ENCODE measurements around the gene VSIR.

Gene VSIR

DNA sequence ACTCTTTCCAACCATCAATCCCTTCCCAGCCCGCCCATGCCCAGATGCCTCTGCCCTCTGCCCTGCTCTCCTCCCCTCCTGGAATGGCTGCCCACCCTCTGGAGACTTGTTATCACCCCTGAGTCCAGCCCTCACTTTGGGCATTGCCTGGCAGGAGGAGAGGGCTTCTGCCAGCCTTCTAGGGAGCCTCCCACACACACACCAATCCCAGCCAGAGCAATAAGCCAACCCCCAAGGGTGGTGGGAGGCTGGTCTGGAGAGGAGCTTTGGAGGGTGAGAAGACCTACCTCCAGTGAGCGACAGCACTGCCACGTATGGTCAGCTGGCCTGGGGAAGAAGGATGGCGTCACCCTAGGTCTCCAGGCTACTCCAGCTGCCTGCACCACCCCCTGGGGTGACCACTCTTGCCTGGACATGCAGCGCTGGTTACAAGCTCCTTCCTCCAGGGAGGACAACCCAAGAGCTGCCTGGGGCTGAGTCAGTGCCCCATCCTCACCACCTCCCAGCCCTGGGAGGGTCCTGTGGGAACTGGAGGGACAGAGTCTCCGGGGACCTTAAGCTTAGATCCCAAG lies 62.2 kb downstream of the VSIR start:
- DNase-seq, result no peak

DNA sequence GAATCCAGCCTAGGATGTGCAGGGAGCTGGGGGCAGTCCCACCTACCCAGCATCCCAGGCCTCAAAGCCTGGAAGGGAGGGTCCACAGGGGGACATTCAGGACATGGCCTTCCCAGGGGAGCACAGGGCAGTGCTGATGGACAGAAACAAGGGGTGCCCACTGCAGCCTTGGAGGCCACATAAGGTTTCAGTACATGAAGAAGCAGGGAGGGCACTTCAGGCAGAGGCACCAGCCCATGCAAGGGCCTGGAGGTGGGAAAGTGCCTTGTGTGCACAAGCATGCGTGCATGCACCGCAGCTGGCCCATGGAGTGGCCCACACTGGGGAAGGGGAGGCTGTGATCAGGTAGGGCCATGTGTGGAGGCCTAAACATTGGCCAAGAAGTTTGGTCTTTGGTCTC lies 62.8 kb downstream of the VSIR start:
- DNase-seq, result no peak

DNA sequence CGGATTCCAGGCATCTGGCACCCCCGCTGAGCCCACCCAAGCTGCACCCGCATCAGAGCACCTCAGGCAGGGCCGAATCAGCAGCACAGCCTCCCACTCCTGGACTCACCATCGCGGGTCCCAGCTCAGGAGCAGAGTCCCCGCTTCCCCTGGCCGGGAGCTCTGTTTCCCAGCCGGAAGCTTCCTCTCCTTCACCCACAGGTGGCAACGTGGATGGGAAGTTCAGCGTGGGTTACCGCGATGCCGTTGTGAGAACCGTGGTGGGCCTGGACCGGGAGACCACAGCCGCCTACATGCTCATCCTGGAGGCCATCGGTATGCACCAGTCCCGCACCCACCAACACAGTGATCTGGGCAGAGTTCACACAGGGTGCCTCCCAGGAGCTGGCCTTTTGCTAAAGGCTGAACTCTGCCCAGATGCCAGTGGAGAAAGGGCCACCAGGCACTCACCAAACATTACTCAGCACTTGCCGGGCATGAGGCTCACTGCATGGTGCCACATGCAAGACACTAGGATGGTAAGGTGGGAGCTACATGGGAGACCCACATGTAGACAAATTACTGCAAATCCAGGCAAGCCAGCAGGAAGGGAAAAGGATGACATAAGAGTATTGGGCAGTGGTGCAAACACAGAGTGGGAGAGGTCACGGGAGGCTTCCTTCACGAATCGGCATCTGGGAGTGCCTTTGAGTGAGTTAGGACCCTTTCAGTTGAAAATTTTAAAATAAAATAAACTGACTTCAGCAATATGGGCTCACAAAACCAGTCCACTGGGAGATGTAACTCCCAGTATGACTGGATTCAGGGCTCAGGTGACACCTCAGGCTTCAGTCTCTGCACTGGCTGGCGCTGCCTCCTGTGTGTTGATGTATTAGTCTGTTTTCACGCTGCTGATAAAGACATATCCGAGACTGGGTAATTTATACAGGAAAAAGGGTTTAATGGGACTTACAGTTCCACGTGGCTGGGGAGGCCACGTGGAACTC lies 64.1 kb downstream of the VSIR start:
- DNase-seq, result no peak

DNA sequence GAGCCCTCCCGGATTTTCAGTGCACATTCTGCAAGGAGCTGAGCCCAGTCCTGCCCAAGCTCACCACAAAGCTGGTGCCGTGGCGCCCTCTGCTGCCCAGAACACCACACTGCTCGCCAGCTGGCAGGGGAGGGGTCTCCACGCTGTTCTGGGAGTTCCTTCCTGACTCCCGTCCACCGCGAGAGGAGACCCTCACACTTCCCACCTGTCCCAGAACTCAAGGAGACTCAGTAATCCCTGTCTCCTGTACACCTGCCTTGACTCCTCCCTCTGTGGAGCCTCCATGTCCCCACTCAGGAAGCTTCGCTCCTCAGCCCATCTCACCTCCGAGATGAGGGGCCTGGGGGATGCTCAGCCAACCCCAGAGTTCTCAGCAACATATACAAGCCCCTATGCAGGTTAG lies 65.0 kb downstream of the VSIR start:
- no peak for DNase-seq

DNA sequence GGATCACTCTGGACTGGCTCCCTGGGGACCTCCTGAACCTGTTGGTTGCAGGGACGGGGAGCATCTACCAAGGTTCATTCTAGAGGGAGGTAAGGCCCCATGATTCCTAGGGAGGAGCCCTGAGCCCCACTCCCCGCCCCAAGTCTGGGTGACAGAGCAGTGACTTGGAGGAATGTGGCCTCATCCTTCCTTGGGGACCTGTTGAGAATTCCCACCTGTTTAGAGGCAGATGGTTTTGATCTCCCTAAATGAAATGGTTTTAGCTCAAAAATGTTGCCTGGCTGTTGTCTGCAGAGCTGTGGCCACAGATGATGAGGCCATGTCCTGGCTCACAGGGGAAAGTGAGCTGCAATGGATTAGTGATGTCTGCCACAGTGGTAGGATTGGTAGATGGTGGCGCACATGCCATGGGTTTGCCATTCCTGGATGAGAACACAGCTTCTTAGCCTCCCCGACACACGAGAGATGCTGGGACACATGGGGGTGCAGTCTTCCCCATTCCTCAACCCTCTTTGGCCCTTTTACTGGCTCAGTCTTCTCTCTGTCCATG lies 66.0 kb downstream of the VSIR start:
- DNase-seq, result no peak

DNA sequence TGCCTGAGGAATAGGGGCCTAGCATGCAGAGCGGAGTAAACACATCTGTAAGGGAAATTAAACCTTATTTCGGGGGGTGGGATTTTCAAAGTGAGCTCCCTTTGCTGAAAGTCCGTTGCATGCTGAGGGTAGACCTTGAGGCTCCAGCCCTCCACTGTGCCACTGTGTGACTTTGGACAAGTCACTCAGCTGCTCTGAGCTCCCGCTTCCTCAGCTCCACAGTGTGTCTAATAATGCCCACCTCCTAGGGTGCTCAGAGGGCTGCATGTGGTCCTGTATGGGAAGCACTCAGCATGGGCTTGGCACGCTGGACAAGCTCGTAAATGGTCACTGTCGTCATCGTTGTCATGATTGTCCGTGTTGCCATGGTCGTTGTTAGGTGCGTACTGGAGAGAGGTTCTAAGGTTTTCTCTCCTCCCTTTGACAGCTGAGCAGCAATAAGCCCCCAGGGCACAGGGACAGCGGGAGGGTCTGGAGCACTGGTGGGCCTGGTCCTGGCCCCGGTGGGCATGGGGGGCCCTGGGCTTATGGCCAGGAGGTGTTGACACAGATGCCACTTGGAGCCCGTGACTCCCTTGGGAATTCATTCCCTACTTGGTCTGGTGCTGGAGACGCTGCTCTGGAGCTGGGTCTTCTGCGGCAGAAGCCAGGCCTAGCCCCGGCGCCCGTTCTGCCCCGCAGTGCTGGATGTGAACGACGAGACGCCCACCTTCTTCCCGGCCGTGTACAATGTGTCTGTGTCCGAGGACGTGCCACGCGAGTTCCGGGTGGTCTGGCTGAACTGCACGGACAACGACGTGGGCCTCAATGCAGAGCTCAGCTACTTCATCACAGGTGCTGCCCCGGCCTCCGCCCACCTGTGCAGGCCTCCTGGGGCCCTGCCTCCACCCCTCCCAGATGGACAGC lies 66.9 kb downstream of the VSIR start:
- no peak for DNase-seq

DNA sequence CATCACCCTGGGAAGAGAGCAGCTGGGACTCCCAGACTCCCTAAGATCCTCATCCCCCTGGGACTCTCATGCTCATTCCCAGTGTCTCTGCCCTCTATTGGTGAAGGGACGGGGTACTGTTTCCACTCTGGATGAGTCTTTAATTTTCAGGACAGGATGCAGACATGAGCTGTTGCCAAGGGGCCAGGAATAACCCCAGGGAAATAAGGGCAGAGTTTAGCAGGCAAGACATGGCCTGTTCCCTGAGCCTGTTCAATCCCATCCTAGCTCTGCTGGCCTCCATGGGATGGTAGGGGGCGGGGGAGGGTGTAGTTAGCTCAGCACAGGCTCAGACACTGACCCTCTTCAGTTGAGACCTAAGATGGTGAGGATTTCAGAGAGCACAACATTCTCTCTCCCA lies 67.7 kb downstream of the VSIR start:
- DNase-seq, result peak; percentile 19

DNA sequence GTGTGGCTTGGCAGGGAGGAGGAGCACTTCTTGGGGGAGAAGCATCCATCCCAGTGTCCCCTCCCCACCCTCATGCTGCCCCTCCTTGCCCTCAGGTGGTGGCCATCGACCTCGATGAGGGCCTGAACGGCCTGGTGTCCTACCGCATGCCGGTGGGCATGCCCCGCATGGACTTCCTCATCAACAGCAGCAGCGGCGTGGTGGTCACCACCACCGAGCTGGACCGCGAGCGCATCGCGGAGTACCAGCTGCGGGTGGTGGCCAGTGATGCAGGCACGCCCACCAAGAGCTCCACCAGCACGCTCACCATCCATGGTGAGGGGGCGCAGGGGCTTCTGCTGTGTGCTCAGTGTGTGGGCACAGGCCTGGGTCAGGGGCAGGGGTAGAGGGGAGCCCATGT lies 68.5 kb downstream of the VSIR start:
- DNase-seq, result no peak

DNA sequence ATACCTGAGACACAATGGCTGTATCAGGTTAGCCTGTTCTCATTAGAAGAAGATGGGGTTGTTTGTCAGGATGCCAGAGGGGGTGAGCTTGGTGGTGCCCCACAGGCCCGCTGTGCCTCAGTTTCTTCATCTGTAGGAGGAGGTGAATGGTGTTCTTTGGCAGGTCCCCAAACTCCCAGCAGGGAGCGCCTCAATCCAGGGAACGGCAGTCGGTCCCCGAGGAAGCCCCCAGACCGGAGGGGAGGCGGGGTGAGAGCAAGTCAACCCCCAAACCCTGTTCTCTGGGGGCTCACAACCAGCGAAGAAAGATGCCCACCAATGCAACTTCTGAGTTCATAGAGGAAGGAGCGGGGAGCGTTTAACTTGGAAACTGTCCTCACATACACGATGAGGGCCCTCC lies 69.7 kb downstream of the VSIR start:
- no peak for DNase-seq

DNA sequence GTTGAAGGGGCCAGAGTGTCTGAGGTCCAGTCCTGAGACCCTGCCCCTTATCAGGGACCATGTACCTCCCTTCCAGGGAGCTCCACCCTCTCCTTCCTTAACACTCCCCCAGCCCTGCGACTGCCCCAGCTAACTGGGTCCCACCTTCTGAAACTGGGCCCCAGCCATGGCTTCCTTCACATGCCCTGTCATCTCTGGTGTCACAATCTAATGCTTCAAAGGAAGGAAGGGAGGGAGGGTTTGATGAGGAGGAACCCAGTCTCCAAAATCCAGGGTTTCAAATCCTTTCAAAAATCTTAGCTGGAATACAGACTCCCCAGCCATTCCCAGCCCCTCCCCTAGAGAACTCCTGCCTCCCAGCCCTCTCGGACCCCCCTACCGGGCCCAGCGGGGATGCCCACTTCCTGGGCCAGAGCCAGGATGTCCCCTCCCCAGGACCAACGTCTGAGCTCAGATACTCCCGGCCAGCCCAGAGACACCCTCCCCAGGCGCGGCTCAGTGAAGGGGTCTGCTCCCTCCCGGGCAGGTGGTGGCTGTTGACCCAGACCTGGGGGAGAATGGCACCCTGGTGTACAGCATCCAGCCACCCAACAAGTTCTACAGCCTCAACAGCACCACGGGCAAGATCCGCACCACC lies 71.7 kb downstream of the VSIR start:
- DNase-seq, result no peak

DNA sequence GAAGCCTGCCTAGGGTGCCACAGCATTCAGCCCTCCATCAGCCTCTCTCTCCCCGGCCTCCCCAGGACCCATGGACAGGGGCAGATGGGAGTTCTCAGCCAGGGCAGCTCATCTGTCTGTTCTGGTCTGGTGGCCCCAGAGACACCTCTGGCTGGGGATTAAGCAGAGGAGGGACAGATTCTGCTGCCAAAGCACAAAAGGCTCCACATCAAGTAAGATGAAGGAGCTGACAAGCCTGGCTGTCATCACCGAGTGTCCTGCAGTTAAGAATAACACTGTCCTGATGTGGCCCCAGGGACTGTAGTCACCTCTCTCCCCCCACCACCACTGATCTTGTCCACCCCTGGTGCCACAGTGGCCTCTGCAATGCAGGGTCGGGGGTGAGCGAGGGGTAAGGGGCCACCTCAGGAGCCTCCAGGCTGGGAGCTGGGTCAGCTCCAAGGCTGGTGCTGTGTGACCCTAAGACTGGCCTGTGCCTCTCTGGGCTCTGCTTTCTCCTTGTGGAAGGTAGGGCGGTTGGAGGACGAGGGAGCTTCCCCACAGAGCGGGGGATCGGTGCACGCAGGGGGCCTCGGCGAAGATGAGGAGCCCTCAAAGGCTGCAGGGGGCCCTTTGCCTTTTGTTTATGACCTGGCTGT lies 72.5 kb downstream of the VSIR start:
- no peak for DNase-seq

DNA sequence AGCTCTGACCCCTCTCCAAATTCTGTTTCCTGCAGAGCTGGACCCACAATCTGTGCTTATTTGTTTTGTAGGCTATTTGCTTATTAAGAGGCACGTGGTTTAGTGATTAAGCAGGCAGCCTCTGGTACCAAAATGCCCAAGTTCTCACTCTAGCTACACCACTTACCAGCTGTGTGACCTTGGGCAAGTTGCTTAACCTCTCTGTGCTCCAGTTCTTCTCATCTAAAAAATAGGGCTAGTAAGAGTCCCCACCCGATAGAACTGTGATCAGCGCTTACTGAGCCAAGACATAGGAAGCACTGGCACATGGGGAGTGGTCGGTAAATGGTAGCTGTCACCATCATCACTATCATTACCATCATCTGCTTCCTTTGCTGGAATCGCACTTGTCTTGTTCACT lies 74.6 kb downstream of the VSIR start:
- DNase-seq, result no peak

DNA sequence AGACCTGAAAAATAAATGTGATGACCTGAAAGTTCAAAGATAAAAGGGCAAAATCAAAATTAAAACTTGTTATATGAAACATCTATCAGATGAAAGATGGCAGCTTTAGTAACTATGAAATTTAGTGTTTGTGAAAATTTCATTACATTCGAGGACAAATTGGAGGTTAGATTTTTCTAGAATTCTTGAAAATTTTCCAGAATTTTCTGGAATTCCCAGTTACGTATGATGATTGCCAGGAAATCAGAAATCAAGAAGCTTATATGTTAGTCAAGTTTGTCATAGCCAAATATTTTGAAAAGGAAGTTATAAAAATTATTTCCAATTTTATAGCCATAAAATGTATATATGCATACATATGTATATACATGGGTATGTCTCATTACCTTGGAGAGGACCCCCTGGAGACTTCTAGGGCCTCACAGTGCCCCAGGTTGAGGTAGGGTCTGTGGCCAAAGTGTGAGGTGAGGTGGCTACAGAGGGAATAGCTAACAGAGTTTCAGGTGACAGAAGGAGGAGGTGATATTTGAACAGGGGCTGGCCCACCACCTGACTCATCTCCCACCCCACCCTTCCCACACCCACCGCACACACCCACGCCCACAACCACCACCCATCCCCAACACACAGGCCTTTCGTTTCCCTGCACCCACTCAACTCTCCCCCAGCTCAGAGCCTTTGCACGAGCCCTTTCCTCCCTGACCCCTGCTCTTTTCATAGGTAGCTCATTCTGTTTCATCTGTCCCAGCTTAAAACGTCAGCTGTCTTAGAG lies 75.2 kb downstream of the VSIR start:
- no peak for DNase-seq
